Transverse colon (tissue), 4 donors: ENCODE data around the gene SON. TPM values are rescaled to one million over a fixed set of nuclear protein-coding genes. Genes with fewer than 3 reads are reported as not detected.

Source experiments
- DNase-seq: peaks from one replicate; pipeline ENCODE4 v3.0.0-alpha.2; 2019
- H3K27ac ChIP-seq, 4 donors: fragments of 200-600 bp; sonication (generic); 2 replicates each; pipeline ENCODE4 v1.5.1; 2016 to 2018; ENCODE audit warnings: inconsistent platforms in 4 of 4
- H3K27me3 ChIP-seq: fragments of 200-600 bp; sonication (generic); 2 replicates; pipeline ENCODE4 v1.5.1; 2017; ENCODE audit warnings: inconsistent platforms
- H3K36me3 ChIP-seq, 4 donors: fragments of 200-600 bp; sonication (generic); 2 replicates each; pipeline ENCODE4 v1.5.1; 2017 to 2019; ENCODE audit warnings: inconsistent platforms in 4 of 4
- H3K4me1 ChIP-seq, 4 donors: fragments of 200-600 bp; sonication (generic); 2 replicates each; pipeline ENCODE4 v1.5.1; 2017 to 2020; ENCODE audit warnings: inconsistent platforms in 4 of 4
- H3K4me3 ChIP-seq, 4 donors: fragments of 200-600 bp; sonication (generic); 1 replicate in 1 of 4; 2 replicates in 3 of 4; pipeline versions ENCODE4 v1.5.1 to v1.6.1; 2017 to 2019; ENCODE audit warnings: inconsistent platforms in 4 of 4
- H3K9me3 ChIP-seq, 2 donors: fragments of 200-600 bp; sonication (generic); 2 replicates each; pipeline ENCODE4 v1.5.1; 2017 to 2019; ENCODE audit warnings: inconsistent platforms in 2 of 2
- CTCF ChIP-seq, 5 experiments: fragments of 200-600 bp in 3 of 5; fragments of 450-650 bp in 2 of 5; sonication (generic) in 3 of 5; IDR thresholded peaks; 1 replicate in 2 of 5; 2 replicates in 3 of 5; pipeline ENCODE4 v1.5.1; 2016 to 2017; ENCODE audit warnings: antibody characterized with exemption in 5 of 5, inconsistent platforms in 3 of 5, mild to moderate bottlenecking in 2 of 5, moderate library complexity in 1 of 5
- EP300 ChIP-seq: sonication (generic); formaldehyde crosslinking; IDR thresholded peaks from one replicate; pipeline ENCODE4 v1.6.1; 2017; ENCODE audit warnings: antibody characterized with exemption, low read depth
- POLR2A ChIP-seq: fragments of 450-650 bp; IDR thresholded peaks from one replicate; pipeline ENCODE4 v1.6.1; 2016; ENCODE audit warnings: antibody characterized with exemption, mild to moderate bottlenecking, moderate library complexity
- POLR2AphosphoS5 ChIP-seq, 3 donors: sonication (generic); formaldehyde crosslinking; IDR thresholded peaks; one replicate each; pipeline ENCODE4 v1.6.1; 2016; ENCODE audit warnings: antibody characterized with exemption in 3 of 3
- WGBS, 2 donors: methylation state at CpG; one replicate each; pipeline ENCODE4 v1.1.5; 2018; ENCODE audit warnings: low coverage in 1 of 2; 5-methylcytosine and 5-hydroxymethylcytosine counted together
- in situ Hi-C, 4 donors: fragments of 200-750 bp; cut with MboI; loops; one replicate each; pipeline versions ENCODE4 v1.15.0 to v1.15.1; 2017; ENCODE audit warnings: low sequenced_read_pairs in 3 of 4, low pct_ligation_motif_present in 1 of 4, low pct_unique_long_range_greater_than_20kb in 1 of 4
- intact Hi-C: fragments of 100-400 bp; cut with DNase I; formaldehyde crosslinking; loops from one replicate; pipeline ENCODE4 v1.15.1; 2023; ENCODE audit warnings: low total_unique reads
- total RNA-seq, 4 donors: library from RNA; depleted of rRNA; stranded (reverse); fragments of >200 nt; gene quantifications; one replicate each; pipeline ENCODE4 v1.1.0, GENCODE V29; 2016

The SON gene
- total RNA-seq, 4 donors from 2014 or later: 183 to 465 (median 223) TPM

GRCh38 chr21:33554236-33554981 is 11.6 kb downstream of the SON start:
- no peak for DNase-seq
- H3K27me3 ChIP-seq: no peaks in the 10 kb centered on the region
- no peak overlapping the region for H3K4me3 ChIP-seq
- intact Hi-C loops: no loop called here
- WGBS, 2 donors: 94 to 96% methylated on average over 16 to 18 of the region's 18 CpGs
- in situ Hi-C loops: no loop called here
- peaks cover 0 to 6% (median 3%) of the 10 kb centered on the region in 4 donors for H3K4me1 ChIP-seq
- H3K27ac ChIP-seq: no peak overlapping the region
- H3K36me3 ChIP-seq: peaks cover 0 to 80% (median 39%) of the 10 kb centered on the region in 4 donors
- no peaks in the 10 kb centered on the region for H3K9me3 ChIP-seq
- TF ChIP-seq EP300 (no peak), POLR2A (no peak), CTCF (IDR thresholded peaks at IDR 0.05) (no peak), POLR2AphosphoS5 (IDR thresholded peaks at IDR 0.05) (no peak)

GRCh38 chr21:33554982-33555344 is 12.1 kb downstream of the SON start:
- Histone ChIP-seq H3K9me3 (no peaks in the 10 kb centered on the region), H3K4me1 (peaks cover under 1 to 7% (median 4%) of the 10 kb centered on the region in 4 donors), H3K27ac (no peak overlapping the region), H3K27me3 (no peaks in the 10 kb centered on the region), H3K4me3 (no peak overlapping the region), H3K36me3 (peaks cover 0 to 80% (median 39%) of the 10 kb centered on the region in 4 donors)
- in situ Hi-C loops (no loop called here), intact Hi-C loops (no loop called here)
- DNase-seq: no peak
- 93 to 96% methylated on average over 5 to 32 of the region's 32 CpGs for WGBS, 2 donors
- no peak for TF ChIP-seq POLR2AphosphoS5 (IDR thresholded peaks at IDR 0.05)
- no peak for TF ChIP-seq CTCF (IDR thresholded peaks at IDR 0.05)
- no peak for TF ChIP-seq POLR2A
- no peak for TF ChIP-seq EP300

GRCh38 chr21:33557447-33557846 is 14.6 kb downstream of the SON start:
- Histone ChIP-seq H3K36me3 (peaks cover 0 to 77% (median 38%) of the 10 kb centered on the region in 4 donors), H3K4me1 (peaks cover 3 to 22% (median 8%) of the 10 kb centered on the region in 4 donors)
- WGBS, 2 donors: 97 to 98% methylated on average over 8 to 19 of the region's 19 CpGs

GRCh38 chr21:33558777-33559421 is 16.1 kb downstream of the SON start:
- Histone ChIP-seq H3K4me3 (no peak overlapping the region), H3K27ac (no peak overlapping the region), H3K27me3 (no peaks in the 10 kb centered on the region), H3K4me1 (peaks cover 3 to 22% (median 8%) of the 10 kb centered on the region in 4 donors), H3K9me3 (no peaks in the 10 kb centered on the region), H3K36me3 (peaks cover 0 to 77% (median 36%) of the 10 kb centered on the region in 4 donors)
- intact Hi-C loops (no loop called here), in situ Hi-C loops (no loop called here)
- DNase-seq: no peak
- TF ChIP-seq POLR2A (no peak), EP300 (no peak), POLR2AphosphoS5 (IDR thresholded peaks at IDR 0.05) (no peak), CTCF (IDR thresholded peaks at IDR 0.05) (no peak)
- 65 to 68% methylated on average over 4 of the region's 4 CpGs for WGBS, 2 donors

More at GRCh38 chr21:33557447-33557846, 14.6 kb downstream of the SON start:
- TF ChIP-seq EP300 (no peak), POLR2A (no peak)
- DNase-seq: no peak
- H3K27me3 ChIP-seq: no peaks in the 10 kb centered on the region
- in situ Hi-C loops (no loop called here), intact Hi-C loops (no loop called here)
- H3K4me3 ChIP-seq: no peak overlapping the region
- no peak overlapping the region for H3K27ac ChIP-seq
- H3K9me3 ChIP-seq: no peaks in the 10 kb centered on the region
